HEK293 (cell line): ENCODE results near the gene TNIK.

Experiments
- CTCF ChIA-PET: fragments of 350-600 bp; formaldehyde crosslinking; extraction: SDS; loops from one replicate; lab custom pipeline; 2021; ENCODE audit warnings: antibody characterized with exemption; lab: Yijun Ruan, JAX
- POLR2A ChIA-PET: fragments of 300-600 bp; formaldehyde crosslinking; extraction: SDS; loops from one replicate; lab custom pipeline; 2020; ENCODE audit warnings: antibody characterized with exemption, inconsistent platforms; lab: Yijun Ruan, JAX
- H3K27ac ChIP-seq: fragments of 200-500 bp; sonication (Bioruptor generic); 2 replicates; pipeline ENCODE4 v1.5.1; 2014; ENCODE audit warnings: low read depth, low read length, control low read depth, inconsistent platforms; ENCODE audit errors: extremely low read depth
- H3K36me3 ChIP-seq, 2 experiments: fragments of 200-500 bp in 1 of 2; sonication (Bioruptor generic) in 1 of 2; 1 replicate in 1 of 2; 2 replicates in 1 of 2; pipeline ENCODE4 v1.5.1; 2014 to 2017; ENCODE audit warnings: inconsistent platforms in 2 of 2, low read length in 2 of 2; ENCODE audit not compliant: control insufficient read depth in 2 of 2, insufficient read depth in 1 of 2
- H3K4me1 ChIP-seq: fragments of 200-500 bp; sonication (Bioruptor generic); 2 replicates; pipeline ENCODE4 v1.5.1; 2014; ENCODE audit warnings: mild to moderate bottlenecking, low read length, inconsistent platforms; ENCODE audit not compliant: control insufficient read depth, insufficient read depth
- H3K4me3 ChIP-seq: 2 replicates; pipeline ENCODE4 v1.5.1; 2011; ENCODE audit warnings: low read depth, mild to moderate bottlenecking, control low read depth, low read length, moderate library complexity
- H3K9me3 ChIP-seq: fragments of 200-500 bp; sonication (Bioruptor generic); 2 replicates; pipeline ENCODE4 v1.5.1; 2014; ENCODE audit warnings: low read depth, low read length, inconsistent platforms; ENCODE audit not compliant: control insufficient read depth, insufficient read depth
- ELK4 ChIP-seq: IDR thresholded peaks from 2 replicates; pipeline ENCODE4 v1.6.1; 2011; ENCODE audit warnings: mild to moderate bottlenecking, low read depth, low read length, borderline replicate concordance
- FEZF1 ChIP-seq: fragments of 450-650 bp; formaldehyde crosslinking; IDR thresholded peaks from 2 replicates; pipeline ENCODE4 v1.5.1; 2016; ENCODE audit warnings: missing biosample characterization, missing genetic modification characterization
- GFI1B ChIP-seq: fragments of 450-650 bp; formaldehyde crosslinking; IDR thresholded peaks from 2 replicates; pipeline ENCODE4 v1.5.1; 2016; ENCODE audit warnings: missing biosample characterization, missing genetic modification characterization
- IKZF3 ChIP-seq: fragments of 450-650 bp; IDR thresholded peaks from 2 replicates; pipeline ENCODE4 v1.5.0; 2018; ENCODE audit warnings: missing biosample characterization, mild to moderate bottlenecking, missing genetic modification characterization, moderate library complexity
- KLF16 ChIP-seq: fragments of 450-650 bp; formaldehyde crosslinking; IDR thresholded peaks from 2 replicates; pipeline ENCODE4 v1.5.1; 2017; ENCODE audit warnings: missing biosample characterization, missing genetic modification characterization
- MEIS1 ChIP-seq: sonication (generic); formaldehyde crosslinking; IDR thresholded peaks from 2 replicates; pipeline ENCODE4 v1.8.1; 2022; ENCODE audit warnings: missing genetic modification reagents, mild to moderate bottlenecking, borderline replicate concordance
- MYNN ChIP-seq: fragments of 450-650 bp; formaldehyde crosslinking; IDR thresholded peaks from 2 replicates; pipeline ENCODE4 v1.5.1; 2016; ENCODE audit warnings: missing biosample characterization, missing genetic modification characterization, borderline replicate concordance
- MZF1 ChIP-seq: fragments of 450-650 bp; formaldehyde crosslinking; IDR thresholded peaks from 2 replicates; pipeline ENCODE4 v1.5.1; 2017; ENCODE audit warnings: missing biosample characterization, missing genetic modification characterization, borderline replicate concordance
- ZBTB1 ChIP-seq: fragments of 450-650 bp; formaldehyde crosslinking; IDR thresholded peaks from 2 replicates; pipeline ENCODE4 v1.5.1; 2016; ENCODE audit warnings: missing biosample characterization, missing genetic modification characterization
- ZBTB20 ChIP-seq: fragments of 450-650 bp; formaldehyde crosslinking; IDR thresholded peaks from 2 replicates; pipeline ENCODE4 v1.5.1; 2016; ENCODE audit warnings: missing biosample characterization, missing genetic modification characterization
- ZFP37 ChIP-seq: fragments of 450-650 bp; formaldehyde crosslinking; IDR thresholded peaks from 2 replicates; pipeline ENCODE4 v1.5.1; 2016; ENCODE audit warnings: missing biosample characterization, missing genetic modification characterization
- ZNF112 ChIP-seq: fragments of 450-650 bp; formaldehyde crosslinking; IDR thresholded peaks from 2 replicates; pipeline ENCODE4 v1.5.0; 2017; ENCODE audit warnings: missing biosample characterization, missing genetic modification characterization
- ZNF121 ChIP-seq: fragments of 450-650 bp; formaldehyde crosslinking; IDR thresholded peaks from 2 replicates; pipeline ENCODE4 v1.5.1; 2016; ENCODE audit warnings: missing biosample characterization, missing genetic modification characterization
- ZNF132 ChIP-seq: fragments of 450-650 bp; formaldehyde crosslinking; IDR thresholded peaks from 2 replicates; pipeline ENCODE4 v1.5.1; 2017; ENCODE audit warnings: missing biosample characterization, missing genetic modification characterization, borderline replicate concordance
- ZNF140 ChIP-seq: fragments of 450-650 bp; formaldehyde crosslinking; IDR thresholded peaks from 2 replicates; pipeline ENCODE4 v1.5.1; 2016; ENCODE audit warnings: missing biosample characterization, missing genetic modification characterization
- ZNF23 ChIP-seq: fragments of 450-650 bp; formaldehyde crosslinking; IDR thresholded peaks from 2 replicates; pipeline ENCODE4 v1.5.1; 2016; ENCODE audit warnings: missing biosample characterization, missing genetic modification characterization, borderline replicate concordance
- ZNF24 ChIP-seq: fragments of 450-650 bp; formaldehyde crosslinking; IDR thresholded peaks from 2 replicates; pipeline ENCODE4 v1.5.1; 2016; ENCODE audit warnings: missing biosample characterization, missing genetic modification characterization
- ZNF324 ChIP-seq: fragments of 450-650 bp; formaldehyde crosslinking; IDR thresholded peaks from 2 replicates; pipeline ENCODE4 v1.5.1; 2016; ENCODE audit warnings: missing biosample characterization, missing genetic modification characterization
- ZNF394 ChIP-seq: fragments of 450-650 bp; formaldehyde crosslinking; IDR thresholded peaks from 2 replicates; pipeline ENCODE4 v1.5.1; 2016; ENCODE audit warnings: missing biosample characterization, missing genetic modification characterization, mild to moderate bottlenecking, moderate library complexity, borderline replicate concordance
- ZNF433 ChIP-seq: fragments of 450-650 bp; formaldehyde crosslinking; IDR thresholded peaks from 2 replicates; pipeline ENCODE4 v1.5.1; 2016; ENCODE audit warnings: missing biosample characterization, missing genetic modification characterization, low read depth
- ZNF518A ChIP-seq: fragments of 450-650 bp; formaldehyde crosslinking; conservative IDR thresholded peaks from 2 replicates; pipeline ENCODE4 v1.5.1; 2016; ENCODE audit warnings: low read depth, missing biosample characterization, missing genetic modification characterization
- ZNF645 ChIP-seq: fragments of 450-650 bp; formaldehyde crosslinking; IDR thresholded peaks from 2 replicates; pipeline ENCODE4; 2016; ENCODE audit warnings: missing biosample characterization, missing genetic modification characterization
- ZNF843 ChIP-seq: fragments of 450-650 bp; formaldehyde crosslinking; IDR thresholded peaks from 2 replicates; pipeline ENCODE4 v1.5.1; 2016; ENCODE audit warnings: missing biosample characterization, missing genetic modification characterization
- ZSCAN23 ChIP-seq: fragments of 450-650 bp; formaldehyde crosslinking; IDR thresholded peaks from 2 replicates; pipeline ENCODE4 v1.5.1; 2016; ENCODE audit warnings: missing biosample characterization, missing genetic modification characterization
- TF ChIP-seq, protein P1 (sequence below): fragments of 450-650 bp; formaldehyde crosslinking; IDR thresholded peaks from 2 replicates; pipeline ENCODE4 v1.5.1; 2017; ENCODE audit warnings: missing biosample characterization, missing genetic modification characterization

Gene TNIK

DNA sequence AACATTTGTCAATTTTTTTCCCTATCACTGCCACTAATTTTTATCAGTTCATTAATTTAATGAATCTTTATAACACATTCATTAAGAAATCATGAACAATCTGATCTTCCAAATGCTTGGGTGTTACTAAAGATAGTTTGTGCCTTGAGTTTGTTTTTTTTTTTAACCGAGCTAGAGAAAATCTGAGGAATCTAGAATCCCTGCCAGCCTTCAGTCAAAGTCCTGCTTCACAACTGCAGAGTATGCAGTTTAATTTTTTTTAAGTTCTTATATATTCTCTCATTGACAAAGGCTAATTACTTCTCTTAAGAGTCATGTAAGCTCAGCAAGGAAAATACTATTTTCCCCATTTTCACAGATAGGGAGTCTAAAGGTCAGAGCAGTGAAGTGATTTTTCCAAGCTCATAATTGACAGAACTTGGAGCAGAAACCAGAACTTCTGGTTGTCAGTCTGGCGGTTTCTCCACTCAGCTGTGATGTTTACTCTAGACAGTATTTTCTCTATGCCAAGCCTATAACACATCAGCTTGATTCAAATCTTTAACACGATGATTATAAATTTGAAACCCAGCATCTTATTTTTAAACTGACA is 55.7 kb downstream of the TNIK start:
- ChIA-PET POLR2A (no interaction called here), CTCF (interaction anchor here (0.6 kb wide), 1 partner anchor 148 kb away, joined by 3 read pairs; no protein-coding TSS in a partner anchor)
- H3K9me3 ChIP-seq, result no peaks in the 10 kb centered on the region
- H3K36me3 ChIP-seq, result no peaks in the 10 kb centered on the region
- TF ChIP-seq ZNF394 (tag by site-specific recombination) (no peak), MZF1 (no peak), MYNN (tag by site-specific recombination) (no peak), ZNF140 (tag by site-specific recombination) (no peak), ZNF23 (tag by site-specific recombination) (no peak), ZBTB1 (tag by site-specific recombination) (no peak), ZNF121 (tag by site-specific recombination) (no peak), ZNF324 (tag by site-specific recombination) (no peak), GFI1B (no peak), ZFP37 (tag by site-specific recombination) (no peak), ZNF843 (tag by site-specific recombination) (no peak)
- TF ChIP-seq, protein P1, sequence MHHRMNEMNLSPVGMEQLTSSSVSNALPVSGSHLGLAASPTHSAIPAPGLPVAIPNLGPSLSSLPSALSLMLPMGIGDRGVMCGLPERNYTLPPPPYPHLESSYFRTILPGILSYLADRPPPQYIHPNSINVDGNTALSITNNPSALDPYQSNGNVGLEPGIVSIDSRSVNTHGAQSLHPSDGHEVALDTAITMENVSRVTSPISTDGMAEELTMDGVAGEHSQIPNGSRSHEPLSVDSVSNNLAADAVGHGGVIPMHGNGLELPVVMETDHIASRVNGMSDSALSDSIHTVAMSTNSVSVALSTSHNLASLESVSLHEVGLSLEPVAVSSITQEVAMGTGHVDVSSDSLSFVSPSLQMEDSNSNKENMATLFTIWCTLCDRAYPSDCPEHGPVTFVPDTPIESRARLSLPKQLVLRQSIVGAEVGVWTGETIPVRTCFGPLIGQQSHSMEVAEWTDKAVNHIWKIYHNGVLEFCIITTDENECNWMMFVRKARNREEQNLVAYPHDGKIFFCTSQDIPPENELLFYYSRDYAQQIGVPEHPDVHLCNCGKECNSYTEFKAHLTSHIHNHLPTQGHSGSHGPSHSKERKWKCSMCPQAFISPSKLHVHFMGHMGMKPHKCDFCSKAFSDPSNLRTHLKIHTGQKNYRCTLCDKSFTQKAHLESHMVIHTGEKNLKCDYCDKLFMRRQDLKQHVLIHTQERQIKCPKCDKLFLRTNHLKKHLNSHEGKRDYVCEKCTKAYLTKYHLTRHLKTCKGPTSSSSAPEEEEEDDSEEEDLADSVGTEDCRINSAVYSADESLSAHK (tag by site-specific recombination), result no peak
- no peak overlapping the region for H3K4me3 ChIP-seq
- no peaks in the 10 kb centered on the region for H3K4me1 ChIP-seq
- no peak overlapping the region for H3K27ac ChIP-seq

DNA sequence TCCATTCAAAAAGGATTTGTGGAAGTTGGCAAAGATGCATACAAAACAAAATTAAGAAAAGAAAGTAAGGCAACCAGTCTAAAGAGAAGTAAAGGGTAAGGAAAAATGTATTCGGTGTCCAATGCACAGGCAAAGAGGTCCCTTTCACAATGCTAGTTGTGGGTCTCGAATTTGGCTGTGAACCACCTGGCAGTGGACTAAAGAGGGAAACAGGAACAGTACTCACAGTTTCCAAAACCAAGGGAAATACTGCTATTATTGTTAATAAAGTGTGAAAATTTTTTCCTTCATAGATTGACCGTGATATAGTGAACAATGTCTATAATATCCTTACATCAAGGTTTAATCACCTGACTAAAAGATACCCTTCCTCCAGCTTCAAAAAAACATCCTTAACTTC is 57.9 kb downstream of the TNIK start:
- Histone ChIP-seq H3K27ac (no peak overlapping the region), H3K9me3 (no peaks in the 10 kb centered on the region), H3K4me1 (no peaks in the 10 kb centered on the region), H3K36me3 (no peaks in the 10 kb centered on the region), H3K4me3 (no peak overlapping the region)
- CTCF ChIA-PET, result no interaction called here
- POLR2A ChIA-PET, result no interaction called here
- no peak for TF ChIP-seq ELK4
- TF ChIP-seq FEZF1 (tag by site-specific recombination), result no peak
- no peak for TF ChIP-seq ZNF645
- TF ChIP-seq ZNF132 (tag by site-specific recombination), result no peak
- TF ChIP-seq ZNF518A (tag by site-specific recombination), result no peak
- no peak for TF ChIP-seq ZNF112 (tag by site-specific recombination)
- TF ChIP-seq KLF16 (tag by site-specific recombination), result no peak
- TF ChIP-seq ZBTB20 (tag by site-specific recombination), result no peak
- no peak for TF ChIP-seq IKZF3 (tag by site-specific recombination)
- no peak for TF ChIP-seq ZNF433
- TF ChIP-seq ZSCAN23, result no peak
- no peak for TF ChIP-seq ZNF24 (tag by site-specific recombination)
- no peak for TF ChIP-seq MEIS1
